ENCODE results near the gene ZDHHC14. TPM values are rescaled to one million over a fixed set of nuclear protein-coding genes. Genes with fewer than 3 reads are reported as not detected.
"Not testable (repeated sequence)": the region's sequence is repeated elsewhere in the genome, so short reads cannot be mapped to it uniquely, and the experiment has no call there.

ZDHHC14 gene
- total RNA-seq, 2 donors from 2014 or later: 2.1 to 2.2 TPM

GRCh38 chr6:157683707-157684106 is 302.7 kb downstream of the ZDHHC14 start:
- Mint-ChIP-seq H3K4me1 (no peaks in the 10 kb centered on the region), H3K9me3 (no peaks in the 10 kb centered on the region), H3K4me3 (no peak overlapping the region), H3K27me3 (no peaks in the 10 kb centered on the region), H3K36me3 (ENCODE audit: low read depth) (no peaks in the 10 kb centered on the region), H3K27ac (no peak overlapping the region)
- ATAC-seq (replicated peaks): no peak

DNA sequence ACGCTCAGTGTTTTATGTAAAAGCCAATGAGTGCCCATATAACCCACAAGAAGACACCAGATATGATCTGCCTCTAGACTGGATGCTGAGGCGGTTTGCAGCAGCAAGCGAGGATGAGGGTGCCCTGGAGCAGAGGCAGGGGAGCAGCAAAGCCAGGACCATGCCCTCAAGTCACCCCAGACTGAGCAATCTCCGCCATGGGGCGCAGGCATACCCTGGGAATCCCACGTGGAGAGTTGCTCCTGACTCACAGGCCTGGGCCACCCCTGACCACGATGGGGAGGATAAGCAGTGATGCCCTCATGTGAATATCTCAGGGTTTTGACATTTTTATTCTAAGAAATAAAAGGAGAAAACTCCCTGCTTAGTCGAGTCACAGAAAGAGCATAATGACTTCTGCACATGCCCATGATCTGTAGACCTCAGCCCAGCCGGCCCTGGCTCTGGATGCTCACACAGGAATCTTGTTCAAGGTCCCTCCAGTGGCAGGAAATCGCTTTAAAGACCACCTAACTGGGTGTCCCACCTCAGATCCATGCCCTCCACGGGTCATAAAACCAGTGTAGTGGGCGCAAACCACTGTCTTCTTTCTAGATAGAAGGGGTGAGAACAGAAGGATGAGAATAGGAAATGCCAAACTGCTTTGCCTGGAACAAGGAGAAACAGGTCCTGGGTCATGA is 303.8 kb downstream of the ZDHHC14 start:
- no peak overlapping the region for H3K4me3 Mint-ChIP-seq
- H3K9me3 Mint-ChIP-seq: no peaks in the 10 kb centered on the region
- no peak for ATAC-seq (replicated peaks)

DNA sequence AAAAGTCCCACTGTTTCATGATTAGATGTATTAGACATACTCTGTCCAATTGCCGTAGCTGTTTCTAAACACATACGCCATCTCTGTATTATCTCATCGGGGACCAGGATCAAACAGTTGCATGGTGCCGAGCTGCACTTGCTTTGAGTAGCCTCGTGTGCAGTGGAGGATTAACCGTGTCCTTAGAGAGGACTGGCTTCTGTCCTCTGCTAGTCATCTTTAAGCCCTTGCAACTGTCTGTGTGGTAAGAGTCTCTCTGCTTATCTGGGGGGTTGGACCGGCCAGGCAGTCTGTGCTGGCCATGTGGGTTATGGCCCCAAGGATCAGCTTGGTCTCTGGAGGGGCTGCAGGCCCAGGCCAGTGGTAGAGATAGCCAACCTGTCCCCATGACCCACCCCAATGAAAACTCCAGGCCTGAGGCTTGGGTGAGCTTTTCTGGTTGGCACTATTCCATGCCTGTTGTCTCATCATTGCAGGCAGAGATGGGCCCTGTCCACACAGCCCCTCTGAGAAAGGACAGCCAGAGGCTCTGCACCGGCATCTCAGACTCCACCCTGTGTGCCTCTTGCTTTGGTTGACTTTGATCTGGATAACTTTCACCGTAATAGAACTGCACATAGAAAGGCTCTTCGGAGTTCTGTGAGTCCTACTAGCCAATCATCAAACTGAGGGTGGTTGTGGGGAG is 304.7 kb downstream of the ZDHHC14 start:
- Mint-ChIP-seq H3K27me3 (no peaks in the 10 kb centered on the region), H3K9me3 (no peaks in the 10 kb centered on the region), H3K27ac (no peak overlapping the region), H3K4me1 (no peaks in the 10 kb centered on the region), H3K4me3 (no peak overlapping the region), H3K36me3 (ENCODE audit: low read depth) (no peaks in the 10 kb centered on the region)
- no peak for ATAC-seq (replicated peaks)

More for the DNA sequence above, 303.8 kb downstream of the ZDHHC14 start:
- H3K4me1 Mint-ChIP-seq: no peaks in the 10 kb centered on the region
- H3K27me3 Mint-ChIP-seq: no peaks in the 10 kb centered on the region
- no peak overlapping the region for H3K27ac Mint-ChIP-seq
- no peaks in the 10 kb centered on the region for H3K36me3 Mint-ChIP-seq (ENCODE audit: low read depth)

DNA sequence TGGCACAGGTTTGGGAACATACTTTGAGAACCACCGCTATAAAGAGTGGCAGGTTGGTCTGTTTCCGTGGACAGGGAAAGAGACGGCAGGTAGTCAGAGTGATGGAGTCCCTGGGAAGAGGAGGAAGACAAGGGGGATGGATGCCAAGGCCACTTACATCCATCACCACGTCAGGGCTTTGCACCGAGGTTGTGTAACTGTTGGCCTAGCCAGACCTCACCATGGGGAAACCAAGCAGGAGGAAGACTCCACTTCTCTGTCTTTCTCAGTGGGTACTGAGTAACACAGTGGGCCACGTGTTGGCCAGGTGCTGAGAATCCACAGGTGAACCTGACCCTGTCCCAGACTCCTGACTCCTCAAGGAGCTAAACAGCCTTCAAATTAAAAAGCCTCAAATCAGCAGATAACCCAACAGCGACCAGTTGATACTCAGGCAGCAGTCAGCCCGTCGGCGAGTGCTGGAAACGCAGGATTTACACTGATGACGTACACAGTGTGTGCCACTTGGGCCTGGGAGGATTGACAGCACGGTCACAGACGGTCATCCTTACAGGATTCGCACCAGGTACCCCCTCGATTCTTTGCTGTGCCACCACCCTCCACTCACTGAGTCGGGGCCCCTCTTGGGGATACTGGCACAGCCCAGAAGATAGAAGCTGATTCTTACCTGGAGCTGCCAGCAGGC is 307.4 kb downstream of the ZDHHC14 start:
- peaks cover 10% of the 10 kb centered on the region for H3K27me3 Mint-ChIP-seq
- no peak overlapping the region for H3K27ac Mint-ChIP-seq
- H3K4me1 Mint-ChIP-seq: no peaks in the 10 kb centered on the region
- no peak for ATAC-seq (replicated peaks)
- H3K4me3 Mint-ChIP-seq: no peak overlapping the region
- no peaks in the 10 kb centered on the region for H3K9me3 Mint-ChIP-seq
- no peaks in the 10 kb centered on the region for H3K36me3 Mint-ChIP-seq (ENCODE audit: low read depth)

DNA sequence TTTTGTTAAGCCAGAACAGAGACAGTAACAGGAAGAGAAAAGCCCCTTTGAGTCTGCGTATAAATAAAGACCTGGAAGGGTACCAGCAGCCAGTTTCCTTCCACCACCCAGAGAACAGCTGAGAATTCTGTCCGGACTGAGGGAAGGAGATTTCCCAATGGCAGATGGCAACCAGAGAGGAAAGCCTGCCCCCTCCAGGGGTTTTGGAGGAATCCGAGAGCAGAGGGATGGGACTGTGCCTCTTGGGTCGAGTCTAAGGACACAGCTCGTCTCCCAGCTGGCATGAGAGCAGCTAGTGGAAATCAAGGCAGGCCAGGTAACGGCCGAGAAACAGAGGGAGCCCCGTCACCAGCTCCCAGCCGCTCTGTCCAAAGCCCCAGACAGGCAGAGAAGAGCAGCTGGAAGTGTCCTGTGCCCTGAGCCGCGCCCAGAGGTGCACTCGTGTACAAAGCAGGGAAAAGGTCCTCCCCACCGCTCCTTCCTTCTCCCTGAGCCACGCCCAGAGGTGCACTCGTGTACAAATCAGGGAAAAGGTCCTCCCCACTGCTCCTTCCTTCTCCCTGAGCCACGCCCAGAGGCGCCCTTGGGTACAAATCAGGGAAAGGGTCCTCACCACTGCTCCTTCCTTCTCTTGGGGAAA is 308.1 kb downstream of the ZDHHC14 start:
- H3K4me3 Mint-ChIP-seq: no peak overlapping the region
- H3K27ac Mint-ChIP-seq: no peak overlapping the region
- H3K4me1 Mint-ChIP-seq: no peaks in the 10 kb centered on the region
- no peaks in the 10 kb centered on the region for H3K9me3 Mint-ChIP-seq
- no peak for ATAC-seq (replicated peaks)
- no peaks in the 10 kb centered on the region for H3K36me3 Mint-ChIP-seq (ENCODE audit: low read depth)
- H3K27me3 Mint-ChIP-seq: peaks cover 10% of the 10 kb centered on the region

- H3K9me3 Mint-ChIP-seq: no peaks in the 10 kb centered on the region
- ATAC-seq (replicated peaks): no peak
- H3K36me3 Mint-ChIP-seq (ENCODE audit: low read depth): no peaks in the 10 kb centered on the region
- H3K27me3 Mint-ChIP-seq: peaks cover 14% of the 10 kb centered on the region
- H3K4me1 Mint-ChIP-seq: no peaks in the 10 kb centered on the region
- no peak overlapping the region for H3K27ac Mint-ChIP-seq
- H3K4me3 Mint-ChIP-seq: no peak overlapping the region
These were observed 308.9 kb downstream of the ZDHHC14 start for GRCh38 chr6:157689875-157690274.

DNA sequence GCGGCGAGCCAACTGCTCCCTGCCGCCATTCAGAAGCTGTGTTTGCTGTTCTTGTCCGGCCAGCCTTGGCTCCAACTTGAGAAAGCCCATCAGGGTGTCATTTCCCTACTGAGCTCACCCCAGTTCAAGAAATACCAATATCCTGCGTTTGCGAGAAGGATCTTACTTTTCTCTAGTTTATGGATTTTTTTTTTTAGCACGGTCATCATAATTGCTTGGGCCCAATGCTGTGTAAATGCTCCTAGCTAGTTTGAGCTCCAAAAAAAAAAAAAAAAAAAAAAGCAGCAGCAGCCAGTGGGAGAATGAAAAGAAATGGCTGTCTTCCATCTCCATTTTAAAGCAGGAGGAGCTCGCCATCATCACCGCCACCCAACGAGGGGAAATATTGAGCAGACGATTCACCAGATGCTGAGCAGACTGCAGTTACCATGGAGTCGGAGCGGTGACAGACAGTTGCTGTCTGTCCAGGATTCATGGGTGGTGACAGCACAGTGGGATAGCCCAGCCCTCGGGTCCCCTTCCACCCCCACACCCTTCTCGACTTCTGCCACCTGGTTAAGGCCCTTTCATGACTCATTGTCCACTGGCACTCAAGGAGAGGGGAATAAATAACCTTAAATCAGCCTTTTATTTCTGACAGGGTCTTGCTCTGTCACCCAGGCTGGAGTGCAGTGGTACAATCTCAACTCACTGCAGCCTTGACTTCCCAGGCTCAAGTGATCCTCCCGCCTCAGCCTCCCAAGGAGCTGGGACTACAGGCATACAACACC is 309.6 kb downstream of the ZDHHC14 start:
- no peaks in the 10 kb centered on the region for H3K36me3 Mint-ChIP-seq (ENCODE audit: low read depth)
- H3K4me3 Mint-ChIP-seq: no peak overlapping the region
- ATAC-seq (replicated peaks): no peak
- H3K9me3 Mint-ChIP-seq: no peaks in the 10 kb centered on the region
- H3K4me1 Mint-ChIP-seq: no peaks in the 10 kb centered on the region
- peaks cover 16% of the 10 kb centered on the region for H3K27me3 Mint-ChIP-seq
- H3K27ac Mint-ChIP-seq: no peak overlapping the region

- not testable (repeated sequence) for H3K9me3 Mint-ChIP-seq, H3K4me1 Mint-ChIP-seq, H3K4me3 Mint-ChIP-seq
These were observed 310.6 kb downstream of the ZDHHC14 start for GRCh38 chr6:157691621-157692020.

GRCh38 chr6:157693867-157694266 is 312.9 kb downstream of the ZDHHC14 start:
- no peak overlapping the region for H3K27ac Mint-ChIP-seq
- H3K36me3 Mint-ChIP-seq (ENCODE audit: low read depth): no peaks in the 10 kb centered on the region
- peaks cover 21% of the 10 kb centered on the region for H3K27me3 Mint-ChIP-seq
- no peak for ATAC-seq (replicated peaks)
- H3K4me1 Mint-ChIP-seq: no peaks in the 10 kb centered on the region
- no peak overlapping the region for H3K4me3 Mint-ChIP-seq
- H3K9me3 Mint-ChIP-seq: peaks cover 5% of the 10 kb centered on the region

More at GRCh38 chr6:157691621-157692020, 310.6 kb downstream of the ZDHHC14 start:
- H3K36me3 Mint-ChIP-seq (ENCODE audit: low read depth); H3K27ac Mint-ChIP-seq; ATAC-seq (replicated peaks): not testable (repeated sequence)
- H3K27me3 Mint-ChIP-seq: peaks cover 16% of the 10 kb centered on the region

GRCh38 chr6:157695301-157696040 is 314.5 kb downstream of the ZDHHC14 start:
- Mint-ChIP-seq H3K27me3 (peaks cover 21% of the 10 kb centered on the region), H3K4me3 (no peak overlapping the region), H3K36me3 (ENCODE audit: low read depth) (no peaks in the 10 kb centered on the region), H3K9me3 (peaks cover 5% of the 10 kb centered on the region), H3K27ac (no peak overlapping the region), H3K4me1 (no peaks in the 10 kb centered on the region)
- no peak for ATAC-seq (replicated peaks)

DNA sequence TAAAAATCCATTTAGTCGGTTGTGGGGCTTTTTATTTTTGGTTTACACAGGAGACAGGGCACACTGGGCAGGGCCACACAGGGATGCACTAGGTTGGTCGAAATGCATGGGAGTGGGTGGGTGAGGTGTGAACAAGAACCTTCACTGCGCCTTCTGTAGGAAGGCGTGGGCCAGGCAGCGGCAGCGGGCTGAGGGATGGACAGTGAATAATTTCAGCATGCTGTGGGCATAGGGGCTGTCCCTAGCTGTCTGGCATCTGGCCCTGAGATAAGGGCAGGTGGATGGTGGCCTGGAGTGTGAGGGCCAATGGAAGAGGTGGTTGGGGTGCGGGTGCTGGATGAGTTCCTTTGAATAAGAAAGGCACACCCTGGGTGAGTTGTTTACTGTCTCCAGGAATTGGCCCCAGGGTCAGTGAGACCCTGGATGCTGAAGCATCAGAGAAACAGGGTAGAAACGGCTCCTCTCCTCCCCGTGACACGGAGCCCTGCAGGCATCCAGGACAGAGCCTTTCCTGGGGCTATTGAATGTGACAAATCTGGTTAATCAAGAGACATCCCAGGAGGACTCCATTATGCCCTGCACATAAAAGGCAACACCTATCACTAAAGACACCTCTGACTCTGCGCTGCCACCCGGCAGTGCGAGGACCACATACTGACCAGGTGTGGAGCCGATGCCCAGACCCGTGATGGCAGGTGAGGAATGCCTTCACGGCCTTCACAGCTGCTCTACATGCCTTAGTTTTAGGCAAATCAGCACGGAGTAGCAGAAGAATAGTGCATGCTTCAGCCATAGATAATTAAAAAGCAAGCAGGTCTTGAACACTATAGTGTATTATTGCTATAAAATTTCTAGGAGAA is 319.0 kb downstream of the ZDHHC14 start:
- peaks cover 5% of the 10 kb centered on the region for H3K9me3 Mint-ChIP-seq
- no peaks in the 10 kb centered on the region for H3K36me3 Mint-ChIP-seq (ENCODE audit: low read depth)
- peak; percentile 14 for ATAC-seq (replicated peaks)
- no peaks in the 10 kb centered on the region for H3K4me1 Mint-ChIP-seq
- no peak overlapping the region for H3K4me3 Mint-ChIP-seq
- H3K27ac Mint-ChIP-seq: no peak overlapping the region
- H3K27me3 Mint-ChIP-seq: peaks cover 6% of the 10 kb centered on the region

DNA sequence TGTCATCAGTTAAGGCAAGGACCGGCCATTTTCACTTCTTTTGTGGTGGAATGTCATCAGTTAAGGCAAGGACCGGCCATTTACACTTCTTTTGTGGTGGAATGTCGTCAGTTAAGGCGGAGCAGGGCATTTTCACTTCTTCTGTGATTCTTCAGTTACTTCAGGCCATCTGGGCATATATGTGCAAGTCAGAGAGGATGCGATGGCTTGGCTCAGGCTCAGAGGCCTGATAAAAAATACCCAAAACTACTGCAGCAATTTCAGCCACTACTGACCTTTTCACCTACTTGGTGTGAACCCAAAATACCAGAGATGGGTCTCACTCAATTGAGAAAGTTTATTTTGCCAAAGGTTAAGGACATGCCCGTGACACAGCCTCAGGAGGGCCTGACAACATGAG is 325.4 kb downstream of the ZDHHC14 start:
- not testable (repeated sequence) for H3K9me3 Mint-ChIP-seq; ATAC-seq (replicated peaks); H3K4me1 Mint-ChIP-seq; H3K4me3 Mint-ChIP-seq; H3K36me3 Mint-ChIP-seq (ENCODE audit: low read depth); H3K27ac Mint-ChIP-seq; H3K27me3 Mint-ChIP-seq

DNA sequence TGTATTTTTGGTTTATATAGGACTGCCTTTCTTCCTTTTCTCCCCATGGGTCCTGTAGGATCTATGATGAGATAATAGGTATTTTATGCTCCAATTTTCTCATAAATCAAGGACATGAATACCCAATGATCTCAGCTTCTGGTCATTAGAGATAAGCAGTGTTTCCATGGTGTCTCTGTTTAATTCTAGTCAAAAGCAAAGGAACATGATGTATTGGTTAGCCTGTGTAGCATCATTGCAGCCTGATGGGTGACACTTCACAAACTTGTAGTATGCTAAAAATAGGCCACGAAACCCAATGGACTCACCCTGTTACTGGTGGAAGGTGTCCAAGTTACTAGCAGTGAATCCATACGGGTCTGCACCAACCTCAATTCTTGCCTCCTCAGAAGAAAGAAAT is 325.9 kb downstream of the ZDHHC14 start:
- no peaks in the 10 kb centered on the region for H3K36me3 Mint-ChIP-seq (ENCODE audit: low read depth)
- no peak for ATAC-seq (replicated peaks)
- H3K4me1 Mint-ChIP-seq: no peaks in the 10 kb centered on the region
- no peaks in the 10 kb centered on the region for H3K9me3 Mint-ChIP-seq
- H3K4me3 Mint-ChIP-seq: no peak overlapping the region
- no peak overlapping the region for H3K27ac Mint-ChIP-seq
- no peaks in the 10 kb centered on the region for H3K27me3 Mint-ChIP-seq

Data from activated T-helper 17 cell treated with anti-CD3 and anti-CD28 coated beads, Interleukin-2, amount 50 U/mL, for 72 hours (primary cell).